HL-60/S4 (cell line): ENCODE results near the gene MSANTD7.
"Not testable (repeated sequence)": the region's sequence is repeated elsewhere in the genome, so short reads cannot be mapped to it uniquely, and the experiment has no call there.

Experiments
- in situ Hi-C: fragments of 300-500 bp; cut with MboI; formaldehyde crosslinking; loops from 2 replicates; pipeline ENCODE4 v1.14.3; 2022; ENCODE audit warnings: low sequenced_read_pairs

Gene MSANTD7

GRCh38 chr10:14837003-14837756, 926 bp upstream of the MSANTD7 start:
- in situ Hi-C loops = no loop called here

DNA sequence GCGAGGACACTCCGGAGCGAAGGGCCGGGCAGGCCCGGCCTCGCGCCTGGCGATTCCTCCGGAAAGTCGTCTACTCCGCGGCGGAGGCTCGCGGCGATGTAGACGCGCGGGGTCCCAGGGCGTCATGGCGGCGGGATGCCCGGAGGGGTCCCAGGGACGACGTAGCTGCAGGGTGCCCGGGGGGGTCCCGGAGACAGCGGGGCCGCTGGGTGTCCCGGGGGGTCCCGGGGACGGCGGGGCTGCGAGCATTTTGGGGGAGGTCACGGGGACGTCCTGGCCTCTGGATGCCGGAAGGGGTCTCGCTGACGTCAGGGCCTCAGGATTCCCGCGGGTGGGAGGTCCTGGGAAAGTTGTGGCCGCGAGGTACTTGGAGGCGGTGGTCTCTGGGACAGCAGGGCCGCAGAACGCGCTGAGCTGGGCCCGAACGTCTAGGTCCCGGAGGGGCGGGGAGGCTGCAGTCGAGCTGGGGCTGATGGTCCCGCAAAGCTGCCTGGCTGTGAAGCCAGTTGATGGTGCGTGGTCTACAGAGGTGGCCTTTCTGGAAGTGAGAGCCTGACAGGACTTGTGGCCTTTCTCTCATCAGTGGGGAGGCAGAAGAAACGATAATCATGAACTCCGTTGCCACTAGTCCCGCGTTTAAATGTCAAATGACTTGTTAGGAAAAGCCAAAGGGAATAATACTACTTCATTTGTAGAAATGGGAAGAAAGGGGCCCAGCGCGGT, 637 bp downstream of the MSANTD7 start:
- in situ Hi-C loops = no loop called here

DNA sequence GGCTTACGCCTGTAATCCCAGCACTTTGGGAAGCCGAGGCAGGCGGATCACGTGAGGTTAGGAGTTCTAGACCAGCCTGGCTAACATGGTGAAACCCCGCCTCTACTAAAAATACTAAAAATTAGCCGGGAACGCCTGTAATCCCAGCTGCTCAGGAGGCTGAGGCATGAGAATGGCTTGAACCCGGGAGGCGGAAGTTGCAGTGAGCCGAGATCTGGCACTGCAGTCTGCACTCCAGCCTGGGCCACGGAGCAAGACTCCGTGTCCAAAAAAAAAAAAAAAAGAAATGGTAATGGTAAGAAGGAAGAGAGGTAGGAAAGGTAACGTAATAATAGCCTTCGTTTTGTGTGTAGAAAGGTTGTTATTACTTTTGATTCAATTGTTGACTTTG, 1.2 kb downstream of the MSANTD7 start:
- in situ Hi-C loops = no loop called here

GRCh38 chr10:14840178-14840577, 2.1 kb downstream of the MSANTD7 start:
- in situ Hi-C loops = no loop called here

- in situ Hi-C loops = no loop called here
These were observed 5.4 kb downstream of the MSANTD7 start for GRCh38 chr10:14843327-14843988.

DNA sequence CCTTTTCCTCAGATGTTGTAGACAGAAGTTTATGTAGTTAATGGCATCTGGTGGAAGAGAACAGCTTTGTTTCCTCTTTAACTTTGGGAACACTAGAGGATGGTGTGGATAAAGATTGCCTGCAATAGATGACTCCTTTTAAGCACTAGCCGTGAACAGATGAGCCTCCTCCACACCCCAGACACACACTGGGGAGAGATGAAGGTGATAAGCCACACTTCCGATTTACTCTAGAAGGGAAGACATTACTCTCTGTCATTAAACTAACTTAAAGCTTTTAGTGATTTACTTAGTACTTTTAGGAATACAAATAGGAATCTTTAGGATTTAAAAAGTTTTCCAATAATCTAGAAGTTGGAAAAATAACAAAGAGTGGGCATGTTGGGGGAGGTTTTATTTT, 6.8 kb downstream of the MSANTD7 start:
- in situ Hi-C loops = no loop called here

DNA sequence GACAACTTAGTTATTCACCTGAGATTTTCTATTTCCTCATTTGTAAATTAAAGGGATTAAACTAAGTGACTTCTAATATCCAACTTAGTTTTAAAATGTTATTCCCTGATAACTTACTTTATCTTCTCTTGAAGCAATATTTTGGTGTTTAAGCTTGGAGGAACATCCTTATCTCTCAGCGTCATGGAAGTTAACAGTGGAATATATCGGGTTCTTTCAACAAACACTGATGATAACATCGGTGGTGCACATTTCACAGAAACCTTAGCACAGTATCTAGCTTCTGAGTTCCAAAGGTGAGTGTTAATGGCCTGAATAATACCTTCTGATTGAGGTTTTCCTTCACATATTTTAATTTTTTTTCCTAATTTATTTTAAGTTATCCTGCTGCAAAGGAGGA, 14.1 kb downstream of the MSANTD7 start:
- in situ Hi-C loops = no loop called here

GRCh38 chr10:14855453-14855852, 17.3 kb downstream of the MSANTD7 start:
- in situ Hi-C loops = no loop called here

- in situ Hi-C loops = no loop called here
These were observed 20.3 kb downstream of the MSANTD7 start for GRCh38 chr10:14858338-14858960.

DNA sequence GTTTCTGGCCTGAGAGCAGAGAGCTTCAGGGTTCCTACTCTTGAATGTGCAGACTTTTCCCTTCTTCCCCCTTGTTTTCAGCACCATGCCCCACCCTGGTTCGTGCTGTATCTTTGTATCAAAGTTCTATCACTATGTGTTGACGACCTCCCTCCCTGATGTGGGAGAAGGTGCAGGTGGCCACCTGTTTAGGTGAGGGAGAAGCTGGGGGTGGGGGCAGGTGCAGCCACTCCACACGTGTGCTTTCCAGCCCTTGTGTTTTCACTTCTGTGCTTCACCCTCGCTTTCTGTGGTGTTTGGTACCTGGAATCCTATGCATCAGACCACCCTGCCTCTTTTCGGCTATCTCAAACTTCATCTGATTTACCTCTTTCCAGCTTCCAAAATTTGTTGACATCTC, 20.9 kb downstream of the MSANTD7 start:
- in situ Hi-C loops = no loop called here

GRCh38 chr10:14859775-14860174, 21.7 kb downstream of the MSANTD7 start:
- in situ Hi-C loops = no loop called here

DNA sequence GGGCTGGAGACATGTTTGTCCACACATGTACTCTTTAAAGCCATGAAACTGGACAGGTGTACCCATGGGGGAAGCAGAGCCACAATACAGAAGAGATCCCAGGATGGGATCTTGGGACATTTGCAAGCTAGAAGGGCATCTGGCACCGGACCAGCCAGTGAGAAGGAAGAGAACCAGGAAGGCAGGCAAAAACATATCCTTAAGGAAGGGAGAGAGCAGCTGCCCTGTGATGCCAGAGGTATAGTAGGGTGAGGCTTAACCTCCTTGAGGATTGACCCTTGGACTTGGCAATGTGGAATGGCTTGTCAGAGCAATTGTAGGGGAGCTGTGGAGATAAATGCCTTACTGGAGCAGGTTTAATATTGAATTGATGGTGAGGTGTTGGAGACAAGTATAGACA, 22.7 kb downstream of the MSANTD7 start:
- in situ Hi-C loops = no loop called here

- in situ Hi-C loops = not testable (repeated sequence)
These were observed 26.4 kb downstream of the MSANTD7 start for GRCh38 chr10:14864466-14864865.

DNA sequence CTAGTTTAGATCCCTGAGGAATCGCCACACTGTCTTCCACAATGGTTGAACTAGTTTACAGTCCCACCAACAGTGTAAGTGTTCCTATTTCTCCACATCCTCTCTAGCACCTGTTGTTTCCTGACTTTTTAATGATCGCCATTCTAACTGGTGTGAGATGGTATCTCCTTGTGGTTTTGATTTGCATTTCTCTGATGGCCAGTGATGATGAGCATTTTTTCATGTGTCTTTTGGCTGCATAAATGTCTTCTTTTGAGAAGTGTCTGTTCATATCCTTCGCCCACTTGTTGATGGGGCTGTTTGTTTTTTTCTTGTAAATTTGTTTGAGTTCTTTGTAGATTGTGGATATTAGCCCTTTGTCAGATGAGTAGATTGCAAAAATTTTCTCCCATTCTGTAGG, 26.8 kb downstream of the MSANTD7 start:
- in situ Hi-C loops = not testable (repeated sequence)

DNA sequence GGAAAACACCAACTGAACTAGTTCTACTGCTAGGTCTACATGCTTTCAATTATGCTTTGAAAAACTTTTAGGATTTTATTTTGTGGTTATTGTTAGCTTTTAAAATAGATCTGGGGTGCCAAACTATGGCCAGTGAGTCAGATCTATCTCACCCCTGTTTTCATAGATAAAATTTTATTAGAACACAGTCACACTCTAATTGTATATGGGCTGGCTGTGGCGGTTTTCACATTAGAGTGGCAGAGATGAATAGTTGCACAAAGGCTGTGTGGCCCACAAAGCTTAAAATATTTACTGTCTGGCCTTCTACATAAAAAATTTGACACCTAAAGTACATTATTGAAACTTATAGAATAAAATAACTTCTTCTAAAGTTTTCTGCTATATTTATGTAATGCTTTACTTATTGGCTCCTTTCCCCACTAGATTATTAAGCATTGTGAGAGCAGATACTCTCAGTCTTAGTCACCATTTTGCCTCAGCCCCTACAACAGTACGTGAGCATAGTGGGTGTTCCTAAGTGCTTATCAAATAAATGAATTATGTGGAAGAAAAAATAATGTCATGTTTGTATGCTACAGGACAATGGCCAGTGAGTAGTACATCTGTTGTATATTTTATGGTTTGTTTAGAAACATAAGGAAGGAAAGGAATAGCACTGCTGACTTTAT, 35.1 kb downstream of the MSANTD7 start:
- in situ Hi-C loops = no loop called here

DNA sequence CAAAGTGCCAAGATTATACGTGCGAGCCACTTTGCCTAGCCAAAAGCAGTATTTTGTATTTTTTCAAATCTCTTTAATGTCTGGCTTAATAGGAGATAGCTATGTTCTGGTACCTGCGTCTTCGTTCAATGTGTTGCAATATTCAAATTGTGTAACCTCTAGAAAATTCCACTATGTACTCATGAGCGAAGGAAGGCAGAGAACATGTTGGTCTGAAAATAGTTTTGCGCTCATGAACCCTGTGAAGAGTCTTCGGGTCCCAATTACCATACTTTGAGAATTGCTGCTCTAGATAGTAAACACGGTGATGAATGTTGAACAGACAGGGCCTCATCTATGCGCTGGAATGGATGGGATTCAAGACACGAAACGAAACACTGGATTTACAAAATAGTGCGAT, 37.8 kb downstream of the MSANTD7 start:
- in situ Hi-C loops = no loop called here

GRCh38 chr10:14876764-14877163, 38.7 kb downstream of the MSANTD7 start:
- in situ Hi-C loops = no loop called here

- in situ Hi-C loops = no loop called here
These were observed 40.4 kb downstream of the MSANTD7 start, which contains the start of gene SUV39H2 for GRCh38 chr10:14878266-14879123. Gene SUV39H2, plus strand, starts transcription at chr10:14878866. Its CDS starts 23 bp downstream, at chr10:14878889.

DNA sequence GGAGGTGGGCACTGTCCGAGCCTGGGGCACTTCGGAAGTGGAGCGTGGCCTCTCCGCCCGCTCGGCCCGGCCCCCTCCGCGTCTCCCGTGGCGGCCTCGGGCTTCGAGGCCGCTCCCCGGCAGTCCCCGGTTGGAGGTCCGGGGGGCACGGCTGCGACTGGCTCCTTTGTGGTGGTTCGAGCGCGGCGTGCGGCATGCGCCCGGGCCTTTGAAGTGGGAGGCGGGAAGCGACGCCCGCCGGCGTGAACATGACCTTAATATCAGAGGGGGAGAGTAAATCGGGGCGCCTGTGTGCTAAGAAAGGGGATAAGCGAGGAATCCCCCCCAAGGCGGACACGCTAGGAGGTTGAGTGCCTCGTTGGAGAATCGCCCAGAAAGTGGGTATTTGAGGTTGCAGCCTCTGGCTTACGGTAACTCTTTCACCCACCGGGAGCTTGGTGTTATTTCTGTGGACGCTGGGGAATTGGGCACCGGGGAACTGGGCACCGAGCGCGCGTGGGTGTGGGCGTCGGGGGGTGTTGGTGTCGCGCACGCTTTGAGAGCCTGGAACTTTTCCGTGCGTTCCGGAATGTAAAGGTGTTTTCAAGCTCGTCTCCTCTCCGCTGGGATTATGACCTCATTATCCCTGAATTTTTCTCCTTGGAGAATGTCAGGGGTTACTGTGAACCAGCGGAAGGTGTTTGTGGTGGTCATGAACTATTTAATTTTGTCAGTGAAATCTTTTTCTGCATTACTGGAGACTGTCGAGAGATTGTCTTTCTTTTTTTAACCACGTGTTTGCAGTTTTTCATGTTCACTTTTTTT, 41.2 kb downstream of the MSANTD7 start:
- in situ Hi-C loops = no loop called here
